Measurements from ENCODE around the gene STX17. TPM values are rescaled to one million over a fixed set of nuclear protein-coding genes. Genes with fewer than 3 reads are reported as not detected.

Gene STX17
- total and polyA plus RNA-seq, 10 of the 15 experiments (the other 5 are each of a cell fraction or from before 2014, with no cell fraction given) = 11.5 to 29.3 (median 20.0) TPM

GRCh38 chr9:99948896-99949295 lies 42.4 kb downstream of the STX17 start:
- Histone ChIP-seq H3K4me3 (no peak overlapping the region), H4K20me1 (ENCODE audit: control insufficient read depth, insufficient read depth) (no peaks in the 10 kb centered on the region), H3K4me1 (ENCODE audit: control insufficient read depth, insufficient read depth, low read length) (peaks cover 7% of the 10 kb centered on the region; the same call in 1 of the 2 replicates), H3K9ac (ENCODE audit: control insufficient read depth, insufficient read depth, low read length) (no peak overlapping the region), H3K27ac (ENCODE audit: control insufficient read depth, insufficient read depth) (no peak overlapping the region), H2AFZ (ENCODE audit: control insufficient read depth, low read depth, low read length) (no peak overlapping the region), H3K9me3 (replicated peaks; ENCODE audit: control insufficient read depth, insufficient read depth, low read length) (peaks cover 4% of the 10 kb centered on the region; the same call in 2 of the 3 replicates), H3K4me2 (ENCODE audit: control insufficient read depth, insufficient read depth) (no peak overlapping the region), H3K27me3 (replicated peaks in 1 of 2; ENCODE audit: control insufficient read depth in 2 of 2, insufficient read depth in 2 of 2, low read length in 1 of 2) (no peaks in the 10 kb centered on the region), H3K36me3 (ENCODE audit: control insufficient read depth in 2 of 2, insufficient read depth in 2 of 2, low read length in 1 of 2) (peaks cover 0 to 4% of the 10 kb centered on the region in 2 experiments; a peak in 1 of 4 replicates), H3K79me2 (ENCODE audit: control insufficient read depth, insufficient read depth, low read length) (no peaks in the 10 kb centered on the region)
- DNase-seq (ENCODE audit: low read depth, low spot score) (no peak), ATAC-seq (no peak), FAIRE-seq (no peak)
- intact Hi-C loops (cut with micrococcal nuclease; ENCODE audit: unreplicated experiment) = no loop called here
- TF ChIP-seq PRDM15 (CRISPR knock-in tag; IDR thresholded peaks at IDR 0.05) (no peak), DPF2 (IDR thresholded peaks at IDR 0.05) (no peak), RAD51 (IDR thresholded peaks at IDR 0.05) (no peak), EGR1 (IDR thresholded peaks at IDR 0.05; ENCODE audit: borderline replicate concordance in 1 of 2, low read depth in 2 of 2, low read length in 2 of 2) (no peak), MTA3 (IDR thresholded peaks at IDR 0.05; ENCODE audit: borderline replicate concordance, low read length) (no peak), CTCF (IDR thresholded peaks at IDR 0.05 in 2 of 3, conservative IDR thresholded peaks at IDR 0.05 in 1 of 3; ENCODE audit: control insufficient read depth in 2 of 3, extremely low read depth in 1 of 3, insufficient read depth in 1 of 3, low read depth in 3 of 3, low read length in 3 of 3) (no peak), YBX1 (IDR thresholded peaks at IDR 0.05) (no peak), TCF12 (IDR thresholded peaks at IDR 0.05; ENCODE audit: low read depth, low read length) (no peak), IKZF1 (conservative IDR thresholded peaks at IDR 0.05) (no peak)
- TF ChIP-seq, protein P1, sequence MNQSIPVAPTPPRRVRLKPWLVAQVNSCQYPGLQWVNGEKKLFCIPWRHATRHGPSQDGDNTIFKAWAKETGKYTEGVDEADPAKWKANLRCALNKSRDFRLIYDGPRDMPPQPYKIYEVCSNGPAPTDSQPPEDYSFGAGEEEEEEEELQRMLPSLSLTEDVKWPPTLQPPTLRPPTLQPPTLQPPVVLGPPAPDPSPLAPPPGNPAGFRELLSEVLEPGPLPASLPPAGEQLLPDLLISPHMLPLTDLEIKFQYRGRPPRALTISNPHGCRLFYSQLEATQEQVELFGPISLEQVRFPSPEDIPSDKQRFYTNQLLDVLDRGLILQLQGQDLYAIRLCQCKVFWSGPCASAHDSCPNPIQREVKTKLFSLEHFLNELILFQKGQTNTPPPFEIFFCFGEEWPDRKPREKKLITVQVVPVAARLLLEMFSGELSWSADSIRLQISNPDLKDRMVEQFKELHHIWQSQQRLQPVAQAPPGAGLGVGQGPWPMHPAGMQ (IDR thresholded peaks at IDR 0.05; ENCODE audit: borderline replicate concordance) = no peak
- ChIA-PET RAD21 (ENCODE audit: unreplicated experiment) (interaction anchor here (0.9 kb wide), 1 partner anchor 15 kb away, joined by 3 read pairs; no protein-coding TSS in a partner anchor), SMC1A (ENCODE audit: uncharacterized antibody, unreplicated experiment) (interaction anchor here (1.1 to 2.8 kb wide), 4 partner anchors 14 to 38 kb away, joined by 5 to 10 read pairs (median 7); no protein-coding TSS in a partner anchor), CTCF (interaction anchor here (0.9 kb wide), 1 partner anchor 30 kb away, joined by 3 read pairs; no protein-coding TSS in a partner anchor), POLR2A (interaction anchor here (0.6 kb wide), 1 partner anchor 764 kb away, joined by 5 read pairs; no protein-coding TSS in a partner anchor)
- in situ Hi-C loops (cut with MboI) = no loop called here
- BruUV-seq (replicated peaks) = no TSS peak
